Measurements from ENCODE around the gene MCOLN2. TPM values are rescaled to one million over a fixed set of nuclear protein-coding genes. Genes with fewer than 3 reads are reported as not detected.

The MCOLN2 gene
- total and polyA plus RNA-seq, 2 of the 4 experiments (the other 2 are of a cell fraction) = 0.43 to 0.54 TPM

DNA sequence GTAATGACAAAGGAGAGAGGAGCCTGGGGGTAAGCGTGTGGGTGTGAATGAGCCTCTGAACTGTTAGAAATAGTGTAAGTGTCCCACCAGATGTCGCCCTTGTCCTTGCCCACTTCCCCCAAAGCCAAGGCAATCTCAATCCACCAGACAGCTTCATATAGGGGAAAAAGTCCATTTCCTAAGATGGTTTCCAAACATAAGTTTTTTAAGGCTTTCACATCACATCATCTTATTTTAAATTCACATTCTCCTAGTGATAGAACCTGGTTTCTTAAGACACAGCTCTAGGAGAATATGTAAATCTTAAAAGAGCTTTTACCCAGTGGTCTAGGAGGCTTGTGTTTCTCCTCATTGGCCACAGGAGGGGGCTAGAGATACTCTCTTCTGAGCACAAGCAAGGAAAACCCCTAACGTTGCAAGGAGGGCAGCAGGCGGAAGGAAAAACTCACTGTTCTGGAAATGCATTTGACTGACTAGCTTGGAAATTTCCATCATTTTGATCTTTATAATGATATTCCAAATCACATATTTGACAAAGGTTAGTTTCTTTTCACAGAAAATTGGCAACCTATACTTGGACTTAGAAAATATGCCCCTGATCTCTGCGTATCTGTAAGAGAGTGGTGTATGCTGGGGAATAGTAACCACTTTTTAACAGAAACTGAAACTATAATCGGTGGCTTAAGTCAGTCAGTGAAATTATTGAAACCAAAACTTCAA, 52.0 kb downstream of the MCOLN2 start:
- in situ Hi-C loops (cut with MboI; ENCODE audit: low sequenced_read_pairs) = loop anchor here (5.0 to 25.0 kb wide), 2 partner anchors 312 to 333 kb away; partner anchors contain the start of gene C1orf52
- peak overlapping the region; percentile 9 for H2AFZ ChIP-seq (replicated peaks; ENCODE audit: low read length, poor library complexity)
- no peak overlapping the region for H3K4ac ChIP-seq (ENCODE audit: low read depth, low read length)
- POLR2A ChIA-PET (ENCODE audit: unreplicated experiment) = interaction anchor here (1.2 kb wide), 1 partner anchor 83 kb away, joined by 4 read pairs; no protein-coding TSS in a partner anchor
- H3K4me2 ChIP-seq (ENCODE audit: low read depth, low read length) = peak overlapping the region; percentile 36; the same call in 1 of the 2 replicates
- dilution Hi-C loops (cut with HindIII; ENCODE audit: low sequenced_read_pairs, unreplicated experiment) = no loop called here
- H2BK15ac ChIP-seq (ENCODE audit: low read depth, low read length) = no peak overlapping the region
- H3K4me3 ChIP-seq (ENCODE audit: insufficient read depth, low read depth, low read length) = peak overlapping the region; percentile 1; the same call in 1 of the 2 replicates
- intact Hi-C loops (cut with micrococcal nuclease) = loop anchor here (1.0 kb wide), 6 partner anchors 82 to 314 kb away; partner anchors contain the start of genes C1orf52 and SYDE2
- no peak overlapping the region for H3K18ac ChIP-seq (ENCODE audit: low read depth, low read length)
- CTCF ChIA-PET = interaction anchor here (0.5 to 3.4 kb wide), 37 partner anchors 9 to 1073 kb away, joined by 3 to 38 read pairs (median 4); partner anchors contain the start of genes BCL10, C1orf52 and SYDE2
- H4K20me1 ChIP-seq (ENCODE audit: insufficient read depth, low read length) = 0 out of 2 replicates have a peak, but pooled peaks cover 3% of the 10 kb centered on the region
- no peaks in the 10 kb centered on the region for H3K36me3 ChIP-seq (ENCODE audit: control insufficient read depth, insufficient read depth, low read length)
- H4K91ac ChIP-seq (ENCODE audit: insufficient read depth, low read depth, low read length) = no peak overlapping the region
- DNase-seq = peak; percentile 93
- H2AK5ac ChIP-seq (ENCODE audit: low read depth, low read length) = no peak overlapping the region
- no peak overlapping the region for H2BK20ac ChIP-seq (ENCODE audit: low read depth, low read length)
- H3K9ac ChIP-seq (ENCODE audit: low read depth, low read length) = no peak overlapping the region
- no peak overlapping the region for H2BK120ac ChIP-seq (ENCODE audit: low read depth, low read length)
- WGBS, 2 experiments (ENCODE audit: extremely low coverage in 2 of 2, insufficient read length in 1 of 2) = no CpG with 5 or more reads among the region's 6 CpGs
- no peak overlapping the region for H4K5ac ChIP-seq (ENCODE audit: low read depth, low read length)
- H3K4me1 ChIP-seq (ENCODE audit: control insufficient read depth, insufficient read depth, low read length) = peaks cover 9% of the 10 kb centered on the region
- no peak overlapping the region for H3K56ac ChIP-seq (ENCODE audit: extremely low read depth, insufficient read depth, low read length)
- peak overlapping the region in 1 of 2 experiments; percentile 11; a peak in 1 of 4 replicates for H4K8ac ChIP-seq (ENCODE audit: low read depth in 2 of 2, low read length in 2 of 2)
- peak overlapping the region; percentile 31 for H2BK5ac ChIP-seq (ENCODE audit: low read depth, low read length, poor library complexity, severe bottlenecking)
- H3K23ac ChIP-seq (ENCODE audit: low read depth, low read length) = no peak overlapping the region
- peaks cover 11% of the 10 kb centered on the region for H3K9me1 ChIP-seq (ENCODE audit: insufficient read depth, low read length)
- H3K14ac ChIP-seq (replicated peaks; ENCODE audit: low read depth, low read length) = no peak overlapping the region
- no peak overlapping the region for H3K27ac ChIP-seq (ENCODE audit: insufficient read depth, low read length)
- H2AK9ac ChIP-seq (replicated peaks; ENCODE audit: low read depth, low read length, poor library complexity) = no peak overlapping the region
- no TSS peak for BruUV-seq (replicated peaks)
- H3K79me1 ChIP-seq (ENCODE audit: low read depth in 1 of 2, low read length in 2 of 2) = no peaks in the 10 kb centered on the region
- peaks cover 2% of the 10 kb centered on the region; the same call in 1 of the 2 replicates for H3K27me3 ChIP-seq (ENCODE audit: control insufficient read depth, insufficient read depth, low read length)
- H3K9me3 ChIP-seq (ENCODE audit: control insufficient read depth, insufficient read depth, low read length) = peaks cover 2% of the 10 kb centered on the region; the same call in 1 of the 2 replicates
- ATAC-seq (ENCODE audit: low read depth) = peak; percentile 91
- TF ChIP-seq MAZ (IDR thresholded peaks at IDR 0.05; ENCODE audit: borderline replicate concordance, low read depth, low read length) (no peak), CEBPB (IDR thresholded peaks at IDR 0.05; ENCODE audit: low read depth, low read length) (no peak), MXI1 (IDR thresholded peaks at IDR 0.05; ENCODE audit: borderline replicate concordance, low read depth, low read length) (no peak), POLR2A (IDR thresholded peaks at IDR 0.05; ENCODE audit: low read depth, low read length) (peak; percentile 51), NFE2L2 (IDR thresholded peaks at IDR 0.05; ENCODE audit: low read depth, low read length) (no peak), MAFK (IDR thresholded peaks at IDR 0.05; ENCODE audit: low read depth, low read length) (no peak), RAD21 (IDR thresholded peaks at IDR 0.05; ENCODE audit: low read length) (peak; percentile 72), RFX5 (IDR thresholded peaks at IDR 0.05; ENCODE audit: low read depth, low read length) (no peak), RCOR1 (IDR thresholded peaks at IDR 0.05; ENCODE audit: insufficient replicate concordance, low read length) (no peak), CHD1 (IDR thresholded peaks at IDR 0.05; ENCODE audit: low read depth, low read length) (no peak), BHLHE40 (IDR thresholded peaks at IDR 0.05; ENCODE audit: low read depth, low read length) (no peak)
- TF ChIP-seq, protein P1, sequence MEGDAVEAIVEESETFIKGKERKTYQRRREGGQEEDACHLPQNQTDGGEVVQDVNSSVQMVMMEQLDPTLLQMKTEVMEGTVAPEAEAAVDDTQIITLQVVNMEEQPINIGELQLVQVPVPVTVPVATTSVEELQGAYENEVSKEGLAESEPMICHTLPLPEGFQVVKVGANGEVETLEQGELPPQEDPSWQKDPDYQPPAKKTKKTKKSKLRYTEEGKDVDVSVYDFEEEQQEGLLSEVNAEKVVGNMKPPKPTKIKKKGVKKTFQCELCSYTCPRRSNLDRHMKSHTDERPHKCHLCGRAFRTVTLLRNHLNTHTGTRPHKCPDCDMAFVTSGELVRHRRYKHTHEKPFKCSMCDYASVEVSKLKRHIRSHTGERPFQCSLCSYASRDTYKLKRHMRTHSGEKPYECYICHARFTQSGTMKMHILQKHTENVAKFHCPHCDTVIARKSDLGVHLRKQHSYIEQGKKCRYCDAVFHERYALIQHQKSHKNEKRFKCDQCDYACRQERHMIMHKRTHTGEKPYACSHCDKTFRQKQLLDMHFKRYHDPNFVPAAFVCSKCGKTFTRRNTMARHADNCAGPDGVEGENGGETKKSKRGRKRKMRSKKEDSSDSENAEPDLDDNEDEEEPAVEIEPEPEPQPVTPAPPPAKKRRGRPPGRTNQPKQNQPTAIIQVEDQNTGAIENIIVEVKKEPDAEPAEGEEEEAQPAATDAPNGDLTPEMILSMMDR (conservative IDR thresholded peaks at IDR 0.05; ENCODE audit: low read depth, low read length) = peak; percentile 70
- TF ChIP-seq, protein P2, sequence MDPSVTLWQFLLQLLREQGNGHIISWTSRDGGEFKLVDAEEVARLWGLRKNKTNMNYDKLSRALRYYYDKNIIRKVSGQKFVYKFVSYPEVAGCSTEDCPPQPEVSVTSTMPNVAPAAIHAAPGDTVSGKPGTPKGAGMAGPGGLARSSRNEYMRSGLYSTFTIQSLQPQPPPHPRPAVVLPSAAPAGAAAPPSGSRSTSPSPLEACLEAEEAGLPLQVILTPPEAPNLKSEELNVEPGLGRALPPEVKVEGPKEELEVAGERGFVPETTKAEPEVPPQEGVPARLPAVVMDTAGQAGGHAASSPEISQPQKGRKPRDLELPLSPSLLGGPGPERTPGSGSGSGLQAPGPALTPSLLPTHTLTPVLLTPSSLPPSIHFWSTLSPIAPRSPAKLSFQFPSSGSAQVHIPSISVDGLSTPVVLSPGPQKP (IDR thresholded peaks at IDR 0.05; ENCODE audit: borderline replicate concordance, low read depth, low read length) = no peak
- TF ChIP-seq, protein P3, sequence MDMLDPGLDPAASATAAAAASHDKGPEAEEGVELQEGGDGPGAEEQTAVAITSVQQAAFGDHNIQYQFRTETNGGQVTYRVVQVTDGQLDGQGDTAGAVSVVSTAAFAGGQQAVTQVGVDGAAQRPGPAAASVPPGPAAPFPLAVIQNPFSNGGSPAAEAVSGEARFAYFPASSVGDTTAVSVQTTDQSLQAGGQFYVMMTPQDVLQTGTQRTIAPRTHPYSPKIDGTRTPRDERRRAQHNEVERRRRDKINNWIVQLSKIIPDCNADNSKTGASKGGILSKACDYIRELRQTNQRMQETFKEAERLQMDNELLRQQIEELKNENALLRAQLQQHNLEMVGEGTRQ (IDR thresholded peaks at IDR 0.05; ENCODE audit: low read depth, low read length) = no peak

Data from IMR-90 (cell line).